LHCN-M2 (cell line): Measurements from ENCODE around the gene RAD51B. TPM values are rescaled to one million over a fixed set of nuclear protein-coding genes. Genes with fewer than 3 reads are reported as not detected.

Experiments used
- DNase-seq: peaks from one replicate; pipeline ENCODE4 v3.0.0-alpha.2; 2012; ENCODE audit warnings: low read depth
- total RNA-seq: library from RNA; depleted of rRNA; stranded (reverse); fragments of >200 nt; gene quantifications from 2 replicates; pipeline ENCODE4 v1.2.3, GENCODE V29; 2014

The RAD51B gene
- total RNA-seq, 1 experiment from 2014 or later, result 14.5 TPM

- DNase-seq, result no peak
These were observed 914.7 kb downstream of the RAD51B start for GRCh38 chr14:68734231-68734732.

GRCh38 chr14:68735856-68736255 is 916.3 kb downstream of the RAD51B start:
- DNase-seq, result no peak

GRCh38 chr14:68736471-68736871 is 916.9 kb downstream of the RAD51B start:
- DNase-seq, result no peak

GRCh38 chr14:68737086-68737485 is 917.5 kb downstream of the RAD51B start:
- no peak for DNase-seq

GRCh38 chr14:68738559-68738958 is 919.0 kb downstream of the RAD51B start:
- DNase-seq, result no peak

GRCh38 chr14:68739701-68740100 is 920.1 kb downstream of the RAD51B start:
- no peak for DNase-seq

GRCh38 chr14:68740788-68741476 is 921.4 kb downstream of the RAD51B start:
- DNase-seq, result no peak

GRCh38 chr14:68741477-68741791 is 921.9 kb downstream of the RAD51B start:
- DNase-seq, result no peak

- DNase-seq, result no peak
These were observed 922.4 kb downstream of the RAD51B start for GRCh38 chr14:68741839-68742470.

GRCh38 chr14:68744613-68745012 is 925.0 kb downstream of the RAD51B start:
- DNase-seq, result no peak

- DNase-seq, result no peak
These were observed 927.8 kb downstream of the RAD51B start for GRCh38 chr14:68747393-68747792.

- no peak for DNase-seq
These were observed 928.7 kb downstream of the RAD51B start for GRCh38 chr14:68748260-68748659.

GRCh38 chr14:68748691-68749090 is 929.1 kb downstream of the RAD51B start:
- DNase-seq, result no peak

- no peak for DNase-seq
These were observed 930.2 kb downstream of the RAD51B start for GRCh38 chr14:68749487-68750475.

GRCh38 chr14:68752271-68753006 is 932.9 kb downstream of the RAD51B start:
- no peak for DNase-seq

GRCh38 chr14:68753690-68754089 is 934.1 kb downstream of the RAD51B start:
- no peak for DNase-seq

- no peak for DNase-seq
These were observed 935.4 kb downstream of the RAD51B start for GRCh38 chr14:68755016-68755353.

- DNase-seq, result no peak
These were observed 936.5 kb downstream of the RAD51B start for GRCh38 chr14:68756000-68756481.

- no peak for DNase-seq
These were observed 937.2 kb downstream of the RAD51B start for GRCh38 chr14:68756734-68757133.

GRCh38 chr14:68757618-68758081 is 938.1 kb downstream of the RAD51B start:
- peak; percentile 97 for DNase-seq

- no peak for DNase-seq
These were observed 938.7 kb downstream of the RAD51B start for GRCh38 chr14:68758301-68758700.
